BLaER1 treated with 17β-estradiol and CSF1 and Interleukin-3, amounts not matched to agents 10 nM and 100 nM (cell line): Measurements from ENCODE around the gene NEURL1B.
A peak's percentile ranks its signal among the peaks of the same experiment; 100 is the strongest.

Experiments
- H3K27ac ChIP-seq, 11 experiments: shearing (Covaris generic); formaldehyde crosslinking; 2 replicates each; pipeline ENCODE4 v1.8.1; 2022
- H3K27me3 ChIP-seq, 11 experiments: shearing (Covaris generic); formaldehyde crosslinking; 2 replicates each; pipeline ENCODE4 v1.8.1; 2022
- H3K36me3 ChIP-seq, 11 experiments: shearing (Covaris generic); formaldehyde crosslinking; 2 replicates each; pipeline ENCODE4 v1.8.1; 2022
- H3K4me1 ChIP-seq, 10 experiments: shearing (Covaris generic); formaldehyde crosslinking; 2 replicates each; pipeline ENCODE4 v1.8.1; 2022
- H3K4me2 ChIP-seq, 11 experiments: shearing (Covaris generic); formaldehyde crosslinking; 2 replicates each; pipeline ENCODE4 v1.8.1; 2022
- H3K4me3 ChIP-seq, 10 experiments: shearing (Covaris generic); formaldehyde crosslinking; 2 replicates each; pipeline ENCODE4 v1.8.1; 2022
- H3K9ac ChIP-seq, 11 experiments: shearing (Covaris generic); formaldehyde crosslinking; 2 replicates each; pipeline ENCODE4 v1.8.1; 2022
- H3K9me3 ChIP-seq, 11 experiments: shearing (Covaris generic); formaldehyde crosslinking; replicated peaks in 1 of 11; 2 replicates each; pipeline ENCODE4 v1.8.1; 2022
- H4K20me1 ChIP-seq, 11 experiments: shearing (Covaris generic); formaldehyde crosslinking; 2 replicates each; pipeline ENCODE4 v1.8.1; 2022
- Cebpa-rat ChIP-seq, 11 experiments: shearing (Covaris generic); IDR thresholded peaks; 2 replicates each; pipeline ENCODE4 v1.8.1; 2022

Gene NEURL1B

DNA sequence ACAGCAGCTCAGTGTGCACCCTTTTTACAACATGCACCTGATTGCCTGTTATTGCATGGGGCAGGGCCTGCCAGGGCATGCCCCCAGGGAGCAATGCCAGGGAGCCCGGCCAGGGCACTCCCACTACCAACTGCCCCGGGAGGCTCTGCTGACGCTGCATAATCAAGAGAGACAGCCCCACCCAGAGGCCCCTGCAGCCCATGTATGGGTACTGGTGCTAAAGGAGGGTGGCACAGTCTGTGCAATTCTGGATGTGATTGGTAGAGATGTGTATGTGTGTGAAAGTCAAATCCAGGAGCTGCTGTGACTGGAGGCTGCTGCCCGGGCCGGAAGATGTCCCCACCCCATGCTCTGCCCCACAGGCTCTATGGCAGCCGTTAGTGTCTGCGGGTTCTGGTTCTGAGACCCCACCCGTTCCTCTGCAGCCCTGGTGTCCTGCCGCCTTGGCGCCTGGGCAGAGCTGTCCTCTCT, 3.9 kb upstream of the NEURL1B start:
- H3K4me1 ChIP-seq: peaks cover 23 to 55% (median 51%) of the 10 kb centered on the region in 10 experiments
- H3K36me3 ChIP-seq: no peaks in the 10 kb centered on the region
- no peak for TF ChIP-seq Cebpa-rat (IDR thresholded peaks at IDR 0.05)
- no peak overlapping the region; a peak in 1 of 22 replicates for H3K9ac ChIP-seq
- H4K20me1 ChIP-seq: peaks cover 0 to 7% (median 0%) of the 10 kb centered on the region in 11 experiments; a peak in 1 of 22 replicates
- peaks cover 0 to 8% (median 0%) of the 10 kb centered on the region in 11 experiments; a peak in 3 of 22 replicates for H3K27me3 ChIP-seq
- H3K27ac ChIP-seq: no peak overlapping the region
- H3K4me3 ChIP-seq: no peak overlapping the region
- no peaks in the 10 kb centered on the region for H3K9me3 ChIP-seq
- H3K4me2 ChIP-seq: peak overlapping the region; percentile 4 to 70 (median 55); a peak in 20 of 22 replicates

DNA sequence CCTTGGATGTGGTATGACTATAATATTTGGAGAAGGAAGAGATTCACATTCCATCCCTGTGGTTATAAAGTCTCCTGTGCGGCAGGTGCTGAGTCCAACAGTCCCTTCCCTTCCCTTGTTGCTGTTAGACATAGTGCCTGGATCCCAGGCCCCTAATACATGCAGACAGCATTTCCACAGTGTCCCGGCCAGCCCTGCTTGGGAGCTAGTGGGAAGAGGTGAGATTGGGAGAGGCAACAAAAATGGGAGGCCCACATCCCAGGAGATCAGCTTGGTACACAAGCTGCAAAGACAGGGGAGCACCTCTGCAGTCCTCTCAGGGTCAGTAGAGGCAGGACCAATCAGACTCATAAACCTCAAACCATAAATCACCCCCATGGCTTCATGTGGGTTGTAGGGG, 3.3 kb upstream of the NEURL1B start:
- H3K4me2 ChIP-seq: peak overlapping the region in 10 of 11 experiments; percentile 4 to 70 (median 56); a peak in 18 of 22 replicates

DNA sequence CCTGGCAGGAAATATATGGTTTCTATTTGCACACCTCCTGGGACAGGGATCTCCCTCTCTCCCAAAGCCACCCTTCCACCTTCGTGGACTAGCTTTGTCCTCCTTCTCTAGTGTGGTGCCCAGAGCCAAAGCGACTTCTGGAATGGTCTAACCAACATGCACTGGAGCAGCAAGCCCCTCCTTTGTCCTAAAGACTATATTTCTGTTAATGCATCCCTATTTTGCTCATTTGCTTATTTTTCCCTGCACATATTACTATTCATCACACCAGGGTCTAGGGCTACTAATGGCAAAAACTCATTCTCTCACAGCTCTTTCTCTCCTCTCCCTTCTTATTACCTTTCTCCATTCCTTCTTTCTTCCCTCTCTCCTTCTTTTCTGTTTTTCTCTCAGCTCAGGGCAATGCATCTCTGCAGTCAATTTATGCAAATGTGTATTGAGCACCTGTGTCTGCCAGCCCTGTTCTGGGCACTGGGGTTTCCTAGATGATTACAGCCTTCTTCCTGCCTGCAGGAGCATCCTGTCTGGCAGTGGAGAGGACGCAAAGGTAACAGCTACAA, 2.8 kb upstream of the NEURL1B start:
- H3K9ac ChIP-seq: no peak overlapping the region
- H4K20me1 ChIP-seq: peaks cover 0 to 16% (median 0%) of the 10 kb centered on the region in 11 experiments; a peak in 3 of 22 replicates
- H3K36me3 ChIP-seq: no peaks in the 10 kb centered on the region
- peaks cover 0 to 19% (median 0%) of the 10 kb centered on the region in 11 experiments; a peak in 3 of 22 replicates for H3K27me3 ChIP-seq
- no peak overlapping the region for H3K27ac ChIP-seq
- H3K4me2 ChIP-seq: peak overlapping the region in 8 of 11 experiments; percentile 4 to 70 (median 56); a peak in 14 of 22 replicates
- no peaks in the 10 kb centered on the region for H3K9me3 ChIP-seq
- TF ChIP-seq Cebpa-rat (IDR thresholded peaks at IDR 0.05): no peak
- H3K4me3 ChIP-seq: no peak overlapping the region
- H3K4me1 ChIP-seq: peaks cover 34 to 60% (median 57%) of the 10 kb centered on the region in 10 experiments

More for the DNA sequence above, 3.3 kb upstream of the NEURL1B start:
- Histone ChIP-seq H3K4me1 (peaks cover 28 to 55% (median 52%) of the 10 kb centered on the region in 10 experiments), H3K4me3 (no peak overlapping the region), H3K9me3 (no peaks in the 10 kb centered on the region), H3K36me3 (no peaks in the 10 kb centered on the region), H3K27me3 (peaks cover 0 to 13% (median 0%) of the 10 kb centered on the region in 11 experiments; a peak in 3 of 22 replicates), H3K27ac (no peak overlapping the region), H4K20me1 (peaks cover 0 to 13% (median 0%) of the 10 kb centered on the region in 11 experiments; a peak in 2 of 22 replicates), H3K9ac (no peak overlapping the region)
- TF ChIP-seq Cebpa-rat (IDR thresholded peaks at IDR 0.05): no peak

DNA sequence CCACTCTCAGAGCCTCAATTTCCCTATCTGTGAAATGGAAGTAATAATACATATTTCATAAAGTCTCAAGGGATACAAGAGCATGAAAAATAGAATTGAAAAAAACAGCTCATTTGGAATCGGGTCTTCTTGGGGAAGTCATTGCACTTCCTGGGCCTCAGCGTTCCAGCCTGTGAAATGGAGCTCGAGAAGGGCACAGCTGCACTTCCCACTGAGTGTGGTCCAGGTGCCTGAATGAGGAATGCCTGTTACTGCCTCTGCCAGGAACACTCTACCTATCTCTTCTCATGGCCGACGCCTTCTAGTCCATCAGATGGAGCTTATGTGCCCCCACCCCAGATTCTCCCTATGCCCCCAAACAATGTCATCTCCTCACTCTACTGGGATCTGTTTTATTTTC, 924 bp upstream of the NEURL1B start:
- Histone ChIP-seq H3K4me2 (peak overlapping the region; percentile 88 to 100 (median 94)), H3K9me3 (no peaks in the 10 kb centered on the region)

DNA sequence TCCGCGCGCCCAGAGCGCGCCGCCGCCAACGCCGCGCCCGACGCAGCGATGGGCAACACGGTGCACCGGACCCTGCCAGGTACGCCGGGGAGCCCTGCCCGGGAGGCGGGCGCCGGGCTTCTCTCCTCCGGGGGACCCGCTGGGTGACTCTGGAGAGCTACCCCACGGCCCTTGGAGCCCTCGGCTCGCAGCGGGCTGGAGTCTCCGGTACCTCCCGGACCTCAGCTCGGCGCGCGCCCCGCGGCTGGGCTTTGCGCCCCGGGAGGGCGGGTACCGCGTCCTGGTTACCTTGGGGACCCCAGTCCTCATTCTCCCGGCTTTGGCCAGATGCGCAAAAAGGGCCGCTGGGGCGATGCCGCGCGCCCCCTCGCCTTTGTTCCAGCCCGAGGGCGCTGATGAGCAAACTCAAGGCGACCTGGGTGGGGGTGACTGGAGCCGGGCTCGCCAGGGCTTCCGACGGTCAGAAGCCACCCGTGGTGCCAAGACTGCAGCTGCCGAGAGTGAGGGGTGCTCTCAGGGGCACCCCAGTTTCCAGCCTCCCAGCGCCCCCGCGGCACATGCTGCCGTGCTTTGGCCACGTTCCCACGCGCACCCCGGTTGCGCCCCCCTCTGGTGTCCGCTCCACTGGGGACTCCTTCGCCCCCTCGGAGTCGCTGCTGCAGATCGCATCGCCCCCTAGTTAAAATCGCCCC, 442 bp downstream of the NEURL1B start:
- no peak for TF ChIP-seq Cebpa-rat (IDR thresholded peaks at IDR 0.05)
- Histone ChIP-seq H3K4me2 (peak overlapping the region; percentile 88 to 100 (median 93)), H3K27me3 (peaks cover 0 to 23% (median 0%) of the 10 kb centered on the region in 11 experiments; a peak in 3 of 22 replicates), H3K9me3 (no peaks in the 10 kb centered on the region), H3K27ac (peak overlapping the region in 10 of 11 experiments; percentile 30 to 93 (median 86); a peak in 19 of 22 replicates), H4K20me1 (peaks cover 0 to 25% (median 8%) of the 10 kb centered on the region in 11 experiments; a peak in 14 of 22 replicates), H3K9ac (peak overlapping the region; percentile 70 to 93 (median 88); a peak in 21 of 22 replicates), H3K4me3 (peak overlapping the region; percentile 61 to 96 (median 90)), H3K4me1 (peaks cover 60 to 91% (median 88%) of the 10 kb centered on the region in 10 experiments), H3K36me3 (peaks cover 0 to 24% (median 13%) of the 10 kb centered on the region in 11 experiments; a peak in 12 of 22 replicates)

More for the DNA sequence above, 924 bp upstream of the NEURL1B start:
- Histone ChIP-seq H3K27ac (peak overlapping the region in 8 of 11 experiments; percentile 82 to 93 (median 87); a peak in 14 of 22 replicates), H3K4me3 (peak overlapping the region; percentile 61 to 96 (median 90); a peak in 17 of 20 replicates), H3K36me3 (peaks cover 0 to 11% (median 4%) of the 10 kb centered on the region in 11 experiments; a peak in 12 of 22 replicates), H3K4me1 (peaks cover 50 to 79% (median 75%) of the 10 kb centered on the region in 10 experiments), H4K20me1 (peaks cover 0 to 24% (median 0%) of the 10 kb centered on the region in 11 experiments; a peak in 7 of 22 replicates), H3K27me3 (peaks cover 0 to 23% (median 0%) of the 10 kb centered on the region in 11 experiments; a peak in 3 of 22 replicates), H3K9ac (peak overlapping the region in 10 of 11 experiments; percentile 70 to 93 (median 88); a peak in 17 of 22 replicates)
- TF ChIP-seq Cebpa-rat (IDR thresholded peaks at IDR 0.05): no peak

DNA sequence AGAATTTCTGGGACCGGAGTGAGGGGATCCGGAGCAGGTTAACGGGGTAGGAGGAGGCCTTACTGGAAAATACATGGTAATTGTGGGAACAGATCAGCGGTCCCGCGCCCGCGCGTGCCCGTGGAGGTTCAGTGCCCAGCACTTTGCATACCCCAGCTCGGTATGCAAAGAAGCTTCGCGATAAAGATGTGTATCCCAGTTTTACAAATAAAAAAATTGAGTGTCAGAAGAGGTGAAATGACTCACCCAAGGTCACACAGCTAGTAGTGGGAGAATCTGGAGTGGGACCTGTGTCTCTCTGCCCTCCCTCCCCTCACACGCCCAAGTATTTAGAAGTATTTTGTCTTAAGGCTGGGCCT, 967 bp downstream of the NEURL1B start:
- peaks cover 0 to 28% (median 13%) of the 10 kb centered on the region in 11 experiments; a peak in 12 of 22 replicates for H3K36me3 ChIP-seq
- H3K4me3 ChIP-seq: peak overlapping the region; percentile 61 to 96 (median 90)
- H3K9ac ChIP-seq: peak overlapping the region in 10 of 11 experiments; percentile 70 to 93 (median 88); a peak in 19 of 22 replicates
- peaks cover 0 to 23% (median 0%) of the 10 kb centered on the region in 11 experiments; a peak in 3 of 22 replicates for H3K27me3 ChIP-seq
- peaks cover 57 to 91% (median 88%) of the 10 kb centered on the region in 10 experiments for H3K4me1 ChIP-seq
- peak overlapping the region in 9 of 11 experiments; percentile 73 to 93 (median 86); a peak in 18 of 22 replicates for H3K27ac ChIP-seq
- H4K20me1 ChIP-seq: peaks cover 0 to 30% (median 13%) of the 10 kb centered on the region in 11 experiments; a peak in 16 of 22 replicates
- no peaks in the 10 kb centered on the region for H3K9me3 ChIP-seq
- H3K4me2 ChIP-seq: peak overlapping the region; percentile 88 to 100 (median 93)
- TF ChIP-seq Cebpa-rat (IDR thresholded peaks at IDR 0.05): no peak

DNA sequence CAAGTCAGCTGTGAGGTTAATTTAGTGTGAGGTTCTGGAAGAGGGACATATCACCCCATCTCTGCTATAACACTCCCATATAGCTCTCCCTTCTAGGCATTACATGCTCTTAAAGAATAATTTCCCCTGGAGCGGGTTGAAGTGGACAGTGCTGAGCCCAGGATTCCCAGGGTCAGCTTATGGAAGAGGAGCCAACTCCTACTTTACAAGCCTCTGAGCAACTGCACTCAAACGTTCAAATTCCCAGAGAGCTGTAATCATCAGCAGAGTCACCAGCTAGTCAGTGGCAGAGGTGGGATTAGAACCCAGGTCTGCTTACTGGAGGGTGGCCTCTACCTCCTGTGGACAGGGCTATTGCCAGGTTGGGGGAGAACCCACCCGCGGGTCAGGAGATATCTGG, 1.4 kb downstream of the NEURL1B start:
- peak overlapping the region; percentile 88 to 100 (median 93) for H3K4me2 ChIP-seq
- peak overlapping the region in 9 of 11 experiments; percentile 10 to 93 (median 86); a peak in 17 of 22 replicates for H3K27ac ChIP-seq
- H3K36me3 ChIP-seq: peaks cover 0 to 32% (median 15%) of the 10 kb centered on the region in 11 experiments; a peak in 12 of 22 replicates
- peak overlapping the region in 8 of 10 experiments; percentile 76 to 96 (median 90); a peak in 17 of 20 replicates for H3K4me3 ChIP-seq
- peaks cover 0 to 23% (median 0%) of the 10 kb centered on the region in 11 experiments; a peak in 3 of 22 replicates for H3K27me3 ChIP-seq
- no peak for TF ChIP-seq Cebpa-rat (IDR thresholded peaks at IDR 0.05)
- peak overlapping the region in 9 of 11 experiments; percentile 75 to 93 (median 89); a peak in 18 of 22 replicates for H3K9ac ChIP-seq
- no peaks in the 10 kb centered on the region for H3K9me3 ChIP-seq
- H3K4me1 ChIP-seq: peaks cover 52 to 91% (median 88%) of the 10 kb centered on the region in 10 experiments
- peaks cover 0 to 34% (median 18%) of the 10 kb centered on the region in 11 experiments; a peak in 17 of 22 replicates for H4K20me1 ChIP-seq
